Activated T-cell treated with anti-CD3 and anti-CD28 coated beads, Interleukin-2, amount 50 U/mL, for 48 hours (primary cell): ENCODE data around the gene ATRN.
"Not testable (repeated sequence)": the region's sequence is repeated elsewhere in the genome, so short reads cannot be mapped to it uniquely, and the experiment has no call there.

Experiments used
- DNase-seq, 2 experiments: peaks; one replicate each; pipeline ENCODE4 v3.0.0-alpha.2; 2020

ATRN gene

DNA sequence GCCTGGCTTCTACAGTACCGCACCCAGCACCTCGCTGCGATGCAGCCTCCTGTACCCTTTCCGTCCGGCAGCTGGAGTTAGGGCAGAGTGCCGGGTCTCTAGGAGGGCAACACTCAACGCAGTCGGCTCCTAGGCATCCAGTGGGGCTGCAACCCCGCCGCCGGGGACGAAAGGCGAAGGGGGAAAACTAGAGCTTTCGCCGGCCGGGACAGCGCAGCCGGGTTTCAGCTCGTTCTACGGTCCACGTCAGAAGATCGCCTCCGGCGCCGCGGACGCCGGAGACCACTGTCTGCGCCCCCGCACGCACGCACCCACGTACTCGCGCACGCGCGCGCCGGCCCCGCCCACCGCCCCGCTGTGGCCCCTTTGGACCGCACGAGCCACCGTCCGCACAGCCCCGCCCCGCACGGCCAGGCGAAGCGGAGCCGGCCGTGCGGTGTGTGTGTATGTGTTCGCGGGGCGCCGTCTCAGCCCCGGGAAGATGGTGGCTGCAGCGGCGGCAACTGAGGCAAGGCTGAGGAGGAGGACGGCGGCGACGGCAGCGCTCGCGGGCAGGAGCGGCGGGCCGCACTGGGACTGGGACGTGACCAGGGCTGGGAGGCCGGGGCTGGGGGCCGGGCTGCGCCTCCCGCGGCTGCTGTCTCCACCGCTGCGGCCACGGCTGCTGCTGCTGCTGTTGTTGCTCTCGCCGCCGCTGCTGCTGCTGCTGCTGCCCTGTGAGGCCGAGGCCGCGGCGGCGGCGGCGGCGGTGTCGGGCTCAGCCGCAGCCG is at the start of gene ATRN:
TSS of gene ATRN (plus strand) at position 392 of the 770 bp plus-strand sequence. CDS start at position 482, 90 bp downstream.
- DNase-seq, result peak; percentile 95 to 97

DNA sequence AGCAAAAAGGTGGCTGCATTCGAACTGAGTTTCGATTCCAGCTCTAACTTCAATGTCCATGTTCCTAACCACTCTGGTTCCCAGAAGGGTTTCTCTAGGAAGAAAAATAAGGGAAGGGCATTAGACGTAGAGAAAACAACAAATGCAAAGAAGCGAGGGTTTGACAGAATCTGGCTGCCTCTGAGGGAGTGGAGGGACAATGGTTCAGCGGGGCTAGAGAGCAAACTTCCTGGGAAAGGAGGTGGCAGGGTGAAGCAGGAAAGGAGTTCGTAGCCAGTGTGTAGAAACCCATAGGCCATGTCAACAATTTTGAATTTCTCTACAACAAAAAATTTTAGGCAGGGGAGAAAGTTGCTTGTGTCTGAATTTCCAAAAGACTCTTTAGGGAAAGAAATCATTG is 48.8 kb upstream of the ATRN start:
- DNase-seq, result no peak

DNA sequence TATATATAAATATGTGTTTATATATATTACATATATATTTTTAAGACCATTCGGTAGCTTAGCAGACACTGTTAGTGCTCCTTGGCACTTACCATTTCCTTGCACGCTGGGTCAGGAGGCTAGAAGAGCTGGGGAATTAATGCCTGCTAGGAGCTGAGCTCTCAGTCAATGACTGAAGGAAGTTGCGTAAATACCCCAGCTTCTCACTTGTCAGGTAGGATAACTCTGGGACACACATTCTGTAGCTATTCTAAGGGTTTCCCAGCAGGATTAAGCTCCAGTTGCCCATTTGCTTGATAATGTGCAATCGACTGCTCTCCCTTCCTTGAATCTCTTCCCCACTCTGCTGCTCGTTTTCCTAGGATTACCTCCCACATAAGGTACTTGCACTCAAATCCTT is 47.7 kb upstream of the ATRN start:
- DNase-seq, result no peak

DNA sequence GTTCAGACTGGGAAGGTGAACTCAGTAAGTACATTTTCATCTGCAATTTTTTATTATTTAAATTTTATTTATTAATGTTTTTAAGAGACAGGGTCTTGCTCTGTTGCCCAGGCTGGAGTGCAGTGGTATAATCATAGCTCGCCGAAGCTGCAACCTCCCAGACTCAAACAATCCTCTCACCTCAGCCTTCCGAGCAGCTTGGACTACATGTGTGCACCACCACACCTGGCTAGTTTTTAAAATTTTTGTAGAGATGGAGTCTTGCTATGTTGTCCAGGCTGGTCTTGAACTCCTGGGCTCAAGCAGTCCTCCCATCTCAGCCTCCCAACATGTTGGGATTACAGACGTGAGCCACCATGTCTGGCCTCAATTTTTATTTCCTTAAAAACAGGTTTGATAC is 44.1 kb upstream of the ATRN start:
- not testable (repeated sequence) for DNase-seq

DNA sequence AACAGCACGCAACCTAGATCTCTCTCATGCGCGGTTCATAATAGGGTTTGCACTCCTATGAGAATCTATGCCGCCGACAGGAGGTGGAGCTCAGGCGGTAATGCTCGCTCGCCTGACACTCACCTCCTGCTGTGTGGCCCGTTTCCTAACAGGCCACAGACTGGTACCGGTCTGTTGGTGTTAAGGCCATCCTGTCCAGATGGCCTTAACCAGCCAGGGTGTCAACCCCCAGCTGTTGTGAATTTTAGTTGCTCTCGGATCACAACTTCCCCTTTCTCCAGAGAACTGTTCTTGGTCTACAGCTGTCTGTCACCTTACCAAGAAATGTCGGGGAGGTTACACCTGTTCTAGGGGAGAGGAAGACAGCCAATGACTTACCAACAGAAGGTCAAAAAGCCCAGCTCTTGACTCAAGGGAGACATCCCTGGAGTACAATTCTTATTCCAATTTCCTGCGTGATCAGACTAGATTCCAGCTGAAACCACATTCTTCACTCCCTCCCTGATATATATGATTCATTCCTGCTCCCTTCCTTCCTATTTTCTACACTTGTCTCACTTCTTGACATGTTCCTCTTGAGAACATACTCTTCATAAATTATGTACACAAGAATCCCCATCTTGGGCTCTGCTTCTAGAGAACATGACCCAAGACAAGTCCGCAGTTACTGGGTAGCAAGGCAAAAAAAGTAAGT is 40.3 kb upstream of the ATRN start:
- DNase-seq, result no peak

DNA sequence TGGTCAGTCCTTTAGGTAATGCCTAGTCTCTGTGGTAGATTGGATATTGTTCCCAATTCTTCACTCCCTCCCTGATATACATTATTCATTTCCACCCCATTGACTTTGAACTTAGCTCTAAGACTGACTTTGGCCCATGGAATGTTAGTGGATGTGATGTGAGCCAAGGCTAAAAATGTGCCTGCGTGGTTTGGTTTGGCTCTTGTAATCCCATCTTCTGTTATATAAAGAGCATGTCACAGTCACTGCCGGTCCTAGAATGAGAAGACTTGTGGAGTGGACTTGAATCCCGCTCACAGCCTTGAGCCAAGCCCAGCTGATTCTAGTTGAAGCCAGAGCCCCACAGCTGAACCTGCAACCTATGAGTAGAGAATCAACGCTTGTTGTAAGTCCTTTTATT is 39.7 kb upstream of the ATRN start:
- DNase-seq, result no peak

DNA sequence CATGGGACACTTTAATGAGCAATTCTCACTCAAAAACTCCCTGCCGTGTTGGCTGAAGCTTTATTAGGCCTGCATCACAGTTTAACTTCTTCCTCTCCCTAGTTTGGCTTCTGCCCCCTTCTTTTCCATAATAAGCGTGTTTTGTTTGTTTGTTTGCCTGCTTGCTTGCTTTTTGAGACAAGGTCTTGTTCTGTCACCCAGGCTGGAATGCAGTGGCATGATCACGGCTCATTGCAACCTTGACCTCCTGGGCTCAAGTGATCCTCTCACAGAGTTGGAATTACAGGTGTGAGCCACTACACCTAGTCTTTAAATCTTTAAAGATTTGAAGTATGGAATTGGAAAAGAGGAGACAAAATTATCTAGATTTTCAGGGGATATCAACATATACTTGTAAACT is 38.0 kb upstream of the ATRN start:
- DNase-seq, result no peak

DNA sequence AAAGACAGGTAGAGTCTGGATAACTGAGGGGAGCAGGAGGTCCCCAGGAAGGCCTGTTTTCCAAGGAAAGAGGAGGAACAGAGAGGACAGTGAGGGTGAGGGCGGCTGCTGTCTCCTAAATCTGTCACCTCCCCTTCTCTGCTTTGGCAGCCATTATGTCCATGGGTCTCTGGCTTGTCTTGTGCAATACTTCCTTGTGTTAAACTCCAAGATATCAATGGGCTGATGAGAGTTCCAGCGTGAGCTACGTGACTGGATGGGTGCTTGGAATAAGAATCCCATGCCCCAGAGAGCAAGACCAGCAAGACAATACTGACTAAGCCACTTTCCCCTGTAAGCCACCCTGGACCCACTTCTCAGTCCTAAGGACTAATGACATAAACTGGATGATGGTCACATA is 37.1 kb upstream of the ATRN start:
- DNase-seq, result no peak

DNA sequence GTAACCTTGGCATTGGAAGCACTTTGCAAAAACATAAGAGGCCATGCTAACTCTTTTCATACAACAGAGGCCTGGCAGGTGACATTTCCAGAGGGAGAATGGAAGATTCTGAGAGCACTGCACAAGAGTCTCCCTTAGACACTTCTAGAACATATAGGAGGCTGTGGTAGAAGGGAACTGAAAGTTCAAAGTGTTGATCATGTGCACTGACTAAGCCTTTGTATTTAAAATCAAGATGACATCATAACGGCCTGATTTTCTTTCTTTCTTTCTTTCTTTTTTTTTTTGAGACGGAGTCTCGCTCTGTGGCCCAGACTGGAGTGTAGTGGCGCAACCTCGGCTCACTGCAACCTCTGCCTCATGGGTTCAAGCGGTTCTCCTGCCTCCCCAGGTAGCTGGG is 36.6 kb upstream of the ATRN start:
- no peak for DNase-seq

DNA sequence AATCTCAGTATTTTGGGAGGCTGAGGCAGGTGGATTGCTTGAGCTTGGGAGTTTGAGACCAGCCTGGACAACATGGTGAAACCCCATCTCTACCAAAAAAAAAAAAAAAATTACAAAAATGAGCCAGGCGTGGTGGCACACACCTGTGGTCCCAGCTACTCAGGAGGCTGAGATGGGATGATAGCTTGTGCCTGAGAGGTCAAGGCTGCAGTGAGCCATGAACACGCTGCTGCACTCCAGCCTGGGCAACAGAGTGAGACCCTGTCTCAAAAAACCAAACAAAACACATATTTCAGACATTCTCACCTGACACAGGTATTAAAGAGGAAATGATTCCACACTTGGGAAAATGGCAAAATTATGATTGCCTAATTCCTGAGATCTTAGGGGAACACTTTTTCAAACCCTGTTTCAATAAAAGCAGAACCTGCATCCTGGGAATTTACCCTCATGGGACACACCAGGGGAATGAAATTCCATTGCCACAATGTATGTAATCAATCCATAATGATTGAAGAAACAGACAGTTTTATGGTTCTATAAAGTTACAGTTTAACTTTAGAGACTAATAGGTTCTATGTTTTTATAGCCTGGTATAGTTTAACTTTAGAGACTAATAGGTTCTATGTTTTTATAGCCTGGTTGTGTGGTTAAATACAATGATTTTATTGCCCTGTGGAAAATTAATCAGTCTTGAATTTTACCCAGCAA is 33.8 kb upstream of the ATRN start:
- no peak for DNase-seq

DNA sequence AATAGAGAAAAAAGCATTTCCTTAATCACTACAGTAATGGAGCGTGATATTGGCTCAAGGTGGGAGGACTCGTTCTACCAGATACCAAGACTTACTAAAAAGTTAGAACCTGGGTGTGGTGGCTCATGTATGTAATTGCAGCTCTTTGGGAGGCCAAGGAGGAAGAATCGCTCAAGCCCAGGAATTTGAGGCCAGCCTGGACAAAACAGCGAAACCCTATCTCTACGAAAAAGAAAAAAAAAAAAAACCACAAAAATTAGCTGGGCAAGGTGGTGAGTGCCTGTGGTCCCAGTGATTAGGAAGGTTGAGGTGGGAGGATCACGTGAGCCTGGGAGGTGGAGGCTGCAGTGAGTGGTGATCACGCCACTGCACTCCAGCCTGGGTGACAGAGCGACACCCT is 24.0 kb upstream of the ATRN start:
- no peak for DNase-seq

DNA sequence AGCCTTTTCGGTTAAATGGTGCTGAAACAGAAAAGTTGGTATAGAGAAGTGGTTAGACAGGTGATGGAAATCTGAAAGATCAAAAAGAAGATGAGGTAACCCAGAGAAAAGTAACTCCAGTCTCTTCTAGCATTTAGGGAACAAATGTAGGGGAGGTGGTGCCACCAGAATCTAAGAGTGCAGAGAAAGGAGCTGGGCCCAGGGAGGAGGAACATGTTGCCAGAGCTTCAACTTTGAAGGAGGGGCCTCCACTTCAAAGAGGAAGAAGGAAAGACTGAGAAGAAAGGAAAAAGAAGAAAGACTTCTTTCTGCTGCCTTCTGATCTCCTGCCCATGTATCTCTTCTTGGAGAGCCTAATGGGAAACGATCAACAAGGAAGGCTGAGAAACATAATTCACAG is 23.5 kb upstream of the ATRN start:
- no peak for DNase-seq

DNA sequence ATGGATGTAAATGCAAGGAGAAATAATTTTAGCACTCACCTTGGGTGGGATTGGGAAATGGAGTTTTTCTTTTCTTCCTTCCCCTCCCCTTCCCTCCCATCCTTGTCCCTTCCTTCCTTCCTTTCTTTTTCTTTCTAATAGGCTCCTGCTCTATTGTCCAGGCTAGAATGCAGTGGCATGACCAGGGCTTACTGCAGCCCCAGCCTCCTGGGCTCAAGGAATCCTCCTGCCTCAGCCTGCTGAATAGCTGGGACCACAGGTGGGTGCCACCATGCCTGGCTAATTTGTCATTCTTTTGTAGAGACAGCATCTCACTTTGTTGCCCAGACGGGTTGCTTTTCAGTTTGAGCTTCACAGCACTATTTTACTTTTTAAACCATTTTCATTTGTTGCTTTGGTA is 21.5 kb upstream of the ATRN start:
- no peak for DNase-seq

DNA sequence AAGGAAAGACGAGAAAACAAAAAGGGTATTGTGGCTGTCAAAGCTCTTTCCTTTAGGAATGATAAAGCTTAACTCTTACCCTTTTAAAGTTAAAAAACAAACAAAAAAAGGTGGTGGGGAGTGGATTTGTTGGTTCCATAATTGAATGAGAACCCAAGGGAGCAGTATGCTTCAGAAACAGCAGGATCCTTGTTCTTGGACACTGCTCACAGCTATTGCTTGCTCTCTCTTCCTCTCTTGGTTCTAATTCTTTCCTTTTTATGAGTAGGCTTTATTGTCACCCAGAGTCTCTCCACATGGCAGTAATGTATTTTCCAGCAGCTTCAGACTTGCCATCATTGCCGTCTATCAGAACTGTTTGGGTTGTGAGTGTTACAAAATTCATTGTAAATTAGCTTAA is 18.7 kb upstream of the ATRN start:
- DNase-seq, result no peak

DNA sequence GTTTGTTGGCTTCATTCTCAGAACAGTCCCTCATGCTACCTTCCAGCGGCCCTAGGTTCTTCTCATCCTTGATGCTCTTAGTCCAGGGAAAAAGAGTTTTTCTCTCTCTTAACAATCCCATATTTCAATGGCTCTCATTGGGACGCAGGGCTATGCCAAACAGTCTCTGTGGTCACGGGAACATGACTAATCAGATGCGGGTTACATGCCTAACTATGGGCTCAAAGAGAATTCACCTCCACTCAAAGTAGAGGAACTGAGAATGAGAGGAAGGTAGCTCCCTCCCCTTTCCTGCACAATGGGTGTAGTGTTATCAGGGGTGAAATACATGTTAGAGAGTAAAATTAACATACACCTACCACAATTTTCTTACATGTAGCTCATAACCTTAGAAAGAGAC is 18.1 kb upstream of the ATRN start:
- no peak for DNase-seq

DNA sequence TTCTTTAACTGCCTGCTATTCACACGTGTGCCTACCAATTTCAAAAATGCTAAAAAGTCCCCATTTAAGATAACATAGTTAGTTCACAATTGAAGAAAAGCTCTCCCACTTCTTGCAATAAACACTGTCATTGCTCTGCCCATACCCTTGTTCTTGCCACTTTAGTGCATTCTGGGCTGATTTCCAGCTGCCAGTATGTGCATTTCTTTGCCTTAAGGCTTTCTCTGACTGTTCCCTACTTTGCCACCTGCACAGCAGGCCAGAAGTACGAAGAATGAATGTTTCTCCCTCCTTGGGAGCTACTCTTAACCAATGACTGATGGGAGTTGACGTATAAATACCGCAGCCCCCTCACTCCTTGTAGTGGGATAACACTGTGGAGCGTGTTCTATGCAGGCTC is 16.0 kb upstream of the ATRN start:
- no peak for DNase-seq

DNA sequence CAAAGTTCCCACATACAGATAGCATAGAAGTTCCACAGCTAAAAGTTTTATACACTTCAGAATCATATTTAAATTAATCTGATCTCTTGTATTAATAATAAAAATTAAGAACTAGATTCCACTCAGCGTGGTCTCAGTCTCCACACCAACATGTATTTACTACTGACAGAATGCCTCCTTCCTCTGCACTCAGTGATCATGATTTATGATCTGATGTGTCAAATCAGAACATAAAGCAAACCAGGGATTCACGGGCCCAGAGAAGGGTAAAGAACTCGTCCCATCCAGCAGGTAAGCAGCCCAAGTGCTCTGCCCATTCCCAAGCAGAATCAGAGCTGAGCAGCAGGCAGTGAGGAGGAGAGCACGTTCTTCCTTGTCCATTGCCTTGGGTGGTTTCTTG is 14.2 kb upstream of the ATRN start:
- DNase-seq, result no peak

DNA sequence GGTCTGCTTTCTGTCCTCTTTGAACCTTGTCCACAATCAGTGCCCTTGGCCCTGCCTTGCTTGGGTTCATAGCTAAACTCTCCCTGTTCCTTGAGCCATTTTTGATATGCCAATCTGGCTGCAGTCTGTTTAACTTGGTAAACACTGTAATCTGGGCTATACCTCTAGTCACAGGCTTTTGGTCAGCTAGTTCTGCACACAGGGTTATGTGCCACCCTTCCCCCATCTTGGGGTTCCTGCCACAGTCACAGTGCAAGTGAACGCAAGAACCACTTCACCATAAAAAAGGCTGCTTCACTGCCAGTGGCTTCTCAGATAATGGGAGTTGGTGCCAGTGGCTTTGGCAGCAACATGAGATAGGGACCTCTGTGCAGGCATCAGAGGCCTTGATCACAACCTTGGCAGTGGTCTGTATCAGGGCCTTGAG is 10.9 kb upstream of the ATRN start:
- DNase-seq, result no peak

DNA sequence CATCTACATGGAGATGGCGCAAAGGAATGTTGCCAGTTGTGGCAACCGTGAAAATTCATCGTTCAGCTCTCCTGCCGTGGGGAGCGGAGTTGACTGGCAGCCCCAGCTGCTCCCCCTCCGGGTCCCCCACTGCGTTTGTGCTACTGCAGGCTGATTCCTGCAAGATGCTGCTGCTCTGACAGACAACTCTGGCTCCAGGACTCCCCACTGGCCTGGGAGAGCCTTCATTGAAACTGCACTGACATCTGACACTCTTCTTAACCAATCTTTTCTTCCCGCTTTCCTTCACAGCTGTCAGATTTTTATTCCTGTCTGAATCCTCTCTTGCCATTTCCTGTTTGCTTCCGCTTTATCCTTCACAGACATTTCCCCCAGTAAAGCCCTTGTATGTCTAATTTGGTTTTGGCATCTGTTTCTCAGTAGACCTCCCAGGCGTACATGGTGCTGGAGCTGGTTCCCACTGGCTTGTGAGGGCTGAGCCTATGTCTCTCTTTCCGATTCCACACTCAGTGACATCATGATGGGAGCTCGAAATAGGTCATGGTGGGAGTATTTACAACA is 9.5 kb upstream of the ATRN start:
- DNase-seq, result no peak

DNA sequence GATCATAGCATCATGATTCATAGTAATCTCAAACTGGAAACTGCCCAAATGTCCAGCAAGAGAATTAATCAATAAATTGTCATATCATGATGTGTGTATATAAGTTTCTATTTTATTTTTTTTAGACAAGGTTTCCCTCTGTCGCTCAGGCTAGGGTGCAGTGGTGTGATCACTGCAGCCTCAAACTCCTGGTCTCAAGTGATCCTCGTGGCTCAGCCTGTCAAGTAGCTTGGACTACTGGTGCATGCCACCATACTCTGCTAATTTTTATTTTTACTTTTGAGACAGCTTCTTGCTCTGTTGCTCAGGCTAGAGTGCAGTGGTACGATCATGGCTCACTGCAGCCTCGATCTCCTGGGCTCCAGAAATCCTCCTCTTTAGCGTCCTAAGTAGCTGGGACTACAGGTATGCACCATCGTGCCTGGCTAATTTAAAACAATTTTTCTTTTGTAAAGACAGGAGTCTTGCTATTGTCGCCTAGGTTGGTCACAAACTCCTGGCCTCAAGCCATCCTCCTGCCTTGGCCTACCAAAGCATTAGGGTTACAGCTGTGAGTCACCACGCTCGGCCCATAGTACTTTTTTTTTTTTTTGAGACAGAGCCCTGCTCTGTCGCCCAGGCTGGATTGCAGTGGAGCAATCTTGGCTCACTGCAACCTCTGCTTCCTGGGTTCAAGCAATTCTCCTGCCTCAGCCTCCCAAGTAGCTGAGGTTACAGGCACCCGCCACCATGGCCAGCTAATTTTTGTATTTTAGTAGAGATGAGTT is 8.7 kb upstream of the ATRN start:
- DNase-seq, result no peak

DNA sequence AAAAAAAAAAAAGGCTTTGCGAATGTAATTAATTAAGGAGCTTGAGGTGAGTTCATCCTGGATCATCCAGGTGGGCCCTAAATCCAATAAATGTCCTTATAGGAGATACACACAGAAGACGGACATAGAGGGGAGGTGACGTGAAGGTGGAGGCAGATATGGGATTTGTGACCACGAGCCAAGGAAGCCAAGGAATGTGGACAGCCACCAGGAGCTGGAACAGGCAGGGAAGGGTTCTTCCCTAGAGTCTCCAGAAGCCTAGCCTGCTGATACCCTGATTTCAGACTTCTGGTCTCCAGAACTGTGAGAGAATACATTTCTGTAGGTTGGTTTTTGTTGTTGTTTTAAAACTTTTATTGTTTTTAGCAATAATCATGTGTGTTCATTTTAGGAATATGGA is 6.7 kb upstream of the ATRN start:
- no peak for DNase-seq

DNA sequence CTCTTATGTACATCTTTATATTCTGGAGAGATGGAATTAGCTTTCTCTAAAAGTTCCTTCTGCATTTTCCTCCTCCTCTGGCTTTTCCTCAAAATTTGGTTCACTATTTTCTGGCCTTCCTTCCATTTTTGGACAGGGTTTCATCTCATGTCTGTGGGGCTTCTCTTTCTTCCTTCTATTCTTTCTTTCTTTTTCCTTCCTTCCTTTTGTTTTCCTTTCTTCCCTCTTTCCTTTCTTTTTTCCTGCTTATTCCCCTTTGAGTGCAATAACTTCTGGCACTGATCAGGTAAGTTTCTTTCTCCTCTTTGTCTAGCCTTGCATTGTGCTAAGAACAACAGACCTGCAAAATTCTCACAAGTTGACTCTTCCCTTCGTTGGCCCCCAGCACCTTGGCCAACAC is 5.5 kb upstream of the ATRN start:
- no peak for DNase-seq

DNA sequence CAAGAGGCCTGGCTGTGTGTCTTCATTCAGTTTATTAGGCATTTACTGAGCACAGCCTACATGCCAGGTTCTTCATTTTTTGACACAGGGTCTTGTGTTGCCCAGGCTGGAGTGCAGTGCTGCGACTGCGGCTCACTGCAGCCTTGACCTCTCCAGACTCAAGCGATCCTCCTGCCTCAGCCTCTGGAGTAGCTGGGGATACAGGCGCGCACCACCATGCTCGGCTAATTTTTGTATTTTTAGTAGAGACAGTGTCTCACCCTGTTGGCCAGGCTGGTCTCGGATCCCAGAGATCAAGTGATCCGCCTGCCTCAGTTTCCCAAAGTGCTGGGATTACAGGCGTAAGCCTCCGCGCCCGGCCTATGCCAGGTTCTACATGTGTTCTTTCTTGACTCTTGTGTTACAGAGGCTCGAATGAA is 601 bp upstream of the ATRN start:
- no peak for DNase-seq
